Thoracic aorta (tissue), 2 donors: ENCODE measurements around the gene NFYC. TPM values are rescaled to one million over a fixed set of nuclear protein-coding genes. Genes with fewer than 3 reads are reported as not detected.

Source experiments
- ATAC-seq: fragments of 150-250 bp; one replicate; pipeline ENCODE4 v1.8.0; 2017; ENCODE audit warnings: low read depth; ENCODE audit not compliant: insufficient number of reproducible peaks, low FRiP score
- DNase-seq: peaks from one replicate; pipeline ENCODE4 v3.0.0-alpha.2; 2020; ENCODE audit warnings: low spot score
- H3K27ac ChIP-seq, 2 donors: fragments of 200-600 bp; sonication (generic); 1 replicate in 1 of 2; 2 replicates in 1 of 2; pipeline ENCODE4 v1.5.1; 2016; ENCODE audit warnings: mild to moderate bottlenecking in 2 of 2, moderate library complexity in 2 of 2
- H3K27me3 ChIP-seq: fragments of 200-600 bp; sonication (generic); replicated peaks from 2 replicates; pipeline ENCODE4 v1.6.0; 2016; ENCODE audit warnings: mild to moderate bottlenecking; ENCODE audit not compliant: insufficient read depth
- H3K36me3 ChIP-seq: fragments of 200-600 bp; sonication (generic); one replicate; pipeline ENCODE4 v1.5.1; 2016
- H3K4me1 ChIP-seq, 2 donors: fragments of 200-600 bp; sonication (generic); 1 replicate in 1 of 2; 2 replicates in 1 of 2; pipeline versions ENCODE4 v1.5.1 to v1.6.0; 2016; ENCODE audit warnings: low read depth in 2 of 2, mild to moderate bottlenecking in 1 of 2; ENCODE audit not compliant: control insufficient read depth in 1 of 2
- H3K4me3 ChIP-seq: fragments of 200-600 bp; sonication (generic); 2 replicates; pipeline ENCODE4 v1.5.1; 2016; ENCODE audit warnings: mild to moderate bottlenecking
- H3K9me3 ChIP-seq: fragments of 200-600 bp; sonication (generic); 2 replicates; pipeline ENCODE4 v1.5.1; 2016
- CTCF ChIP-seq: fragments of 200-600 bp; sonication (generic); IDR thresholded peaks from one replicate; pipeline ENCODE4 v1.5.1; 2019; ENCODE audit warnings: antibody characterized with exemption
- total RNA-seq, 2 donors: library from RNA; depleted of rRNA; stranded (reverse); fragments of >200 nt; gene quantifications; one replicate each; pipeline versions ENCODE4 v1.1.0 to v1.2.3, GENCODE V29; 2016

The NFYC gene
- total RNA-seq, 2 donors from 2014 or later: 38.9 to 40.6 TPM

GRCh38 chr1:40758578-40759343 lies 67.3 kb downstream of the NFYC start:
- ATAC-seq (no peak), DNase-seq (no peak)
- Histone ChIP-seq H3K27ac (no peak overlapping the region), H3K27me3 (no peaks in the 10 kb centered on the region), H3K36me3 (peaks cover 28% of the 10 kb centered on the region), H3K4me1 (peaks cover 5 to 21% of the 10 kb centered on the region in 2 donors), H3K9me3 (no peaks in the 10 kb centered on the region), H3K4me3 (no peak overlapping the region)
- no peak for TF ChIP-seq CTCF

- H3K9me3 ChIP-seq: no peaks in the 10 kb centered on the region
- ATAC-seq (no peak), DNase-seq (no peak)
- H3K4me1 ChIP-seq: peaks cover 5 to 21% of the 10 kb centered on the region in 2 donors
- no peak for TF ChIP-seq CTCF
- H3K27ac ChIP-seq: no peak overlapping the region
- H3K27me3 ChIP-seq: no peaks in the 10 kb centered on the region
- H3K4me3 ChIP-seq: no peak overlapping the region
- peaks cover 36% of the 10 kb centered on the region for H3K36me3 ChIP-seq
These were observed 69.5 kb downstream of the NFYC start for GRCh38 chr1:40760984-40761383.

- H3K27ac ChIP-seq: no peak overlapping the region
- peaks cover 5 to 21% of the 10 kb centered on the region in 2 donors for H3K4me1 ChIP-seq
- no peak for TF ChIP-seq CTCF
- no peaks in the 10 kb centered on the region for H3K27me3 ChIP-seq
- DNase-seq (no peak), ATAC-seq (no peak)
- no peak overlapping the region for H3K4me3 ChIP-seq
- H3K9me3 ChIP-seq: no peaks in the 10 kb centered on the region
- H3K36me3 ChIP-seq: peaks cover 42% of the 10 kb centered on the region
These were observed 70.8 kb downstream of the NFYC start for GRCh38 chr1:40762144-40762923.

- H3K27me3 ChIP-seq: no peaks in the 10 kb centered on the region
- TF ChIP-seq CTCF: no peak
- no peak overlapping the region for H3K27ac ChIP-seq
- DNase-seq (no peak), ATAC-seq (no peak)
- H3K4me1 ChIP-seq: peaks cover 5 to 21% of the 10 kb centered on the region in 2 donors
- no peak overlapping the region for H3K4me3 ChIP-seq
- H3K36me3 ChIP-seq: peaks cover 31% of the 10 kb centered on the region
- no peaks in the 10 kb centered on the region for H3K9me3 ChIP-seq
These were observed 72.4 kb downstream of the NFYC start for GRCh38 chr1:40763742-40764532.

GRCh38 chr1:40764981-40765380 lies 73.5 kb downstream of the NFYC start:
- no peak overlapping the region for H3K27ac ChIP-seq
- TF ChIP-seq CTCF: no peak
- peaks cover 5 to 28% of the 10 kb centered on the region in 2 donors for H3K4me1 ChIP-seq
- H3K4me3 ChIP-seq: no peak overlapping the region
- no peak for DNase-seq
- ATAC-seq: no peak
- no peaks in the 10 kb centered on the region for H3K27me3 ChIP-seq
- H3K36me3 ChIP-seq: peaks cover 27% of the 10 kb centered on the region
- H3K9me3 ChIP-seq: no peaks in the 10 kb centered on the region
